AG20443 (cell line): ENCODE data around the gene TBC1D24.

Source experiments
- DNase-seq: peaks from one replicate; pipeline ENCODE4 v3.0.0; 2012; ENCODE audit warnings: low spot score, mixed read lengths

The TBC1D24 gene

GRCh38 chr16:2482708-2483534, 8.0 kb downstream of the TBC1D24 start:
- peak; percentile 92 for DNase-seq

- DNase-seq, result no peak
These were observed 9.3 kb downstream of the TBC1D24 start for GRCh38 chr16:2483939-2484897.

- no peak for DNase-seq
These were observed 10.1 kb downstream of the TBC1D24 start for GRCh38 chr16:2484898-2485508.

- no peak for DNase-seq
These were observed 11.0 kb downstream of the TBC1D24 start for GRCh38 chr16:2485811-2486507.

- DNase-seq, result no peak
These were observed 12.0 kb downstream of the TBC1D24 start for GRCh38 chr16:2486645-2487516.

GRCh38 chr16:2487517-2487842, 12.6 kb downstream of the TBC1D24 start:
- DNase-seq, result no peak

GRCh38 chr16:2487903-2488531, 13.1 kb downstream of the TBC1D24 start:
- no peak for DNase-seq

- DNase-seq, result no peak
These were observed 14.7 kb downstream of the TBC1D24 start for GRCh38 chr16:2489581-2489980.

GRCh38 chr16:2490190-2491105, 15.5 kb downstream of the TBC1D24 start:
- no peak for DNase-seq

GRCh38 chr16:2492292-2492691, 17.4 kb downstream of the TBC1D24 start:
- no peak for DNase-seq

- DNase-seq, result no peak
These were observed 18.7 kb downstream of the TBC1D24 start for GRCh38 chr16:2493605-2494004.

- no peak for DNase-seq
These were observed 19.7 kb downstream of the TBC1D24 start for GRCh38 chr16:2494616-2495015.

- no peak for DNase-seq
These were observed 20.1 kb downstream of the TBC1D24 start for GRCh38 chr16:2495041-2495440.

GRCh38 chr16:2496223-2497115, 21.5 kb downstream of the TBC1D24 start:
- DNase-seq, result no peak

GRCh38 chr16:2497116-2497630, 22.2 kb downstream of the TBC1D24 start:
- DNase-seq, result peak; percentile 81

GRCh38 chr16:2497695-2498484, 23.0 kb downstream of the TBC1D24 start:
- no peak for DNase-seq

- no peak for DNase-seq
These were observed 23.8 kb downstream of the TBC1D24 start for GRCh38 chr16:2498531-2499253.
